ENCODE results near the gene IGSF9B. TPM values are rescaled to one million over a fixed set of nuclear protein-coding genes. Genes with fewer than 3 reads are reported as not detected.

Gene IGSF9B
- polyA plus RNA-seq, 1 donor = 15.4 TPM

Other genes with a start within 250 kb of the IGSF9B start
- not detected for gene SPATA19, start 111.5 kb downstream of the IGSF9B start, polyA plus RNA-seq (ENCODE audit: insufficient read length)
- gene JAM3, start 112.1 kb upstream of the IGSF9B start, polyA plus RNA-seq (ENCODE audit: insufficient read length) = 121 TPM

Data from hindlimb muscle (tissue), 1 donor.